ENCODE results near the gene PARP1.
"Not testable (repeated sequence)": the region's sequence is repeated elsewhere in the genome, so short reads cannot be mapped to it uniquely, and the experiment has no call there.

PARP1 gene

GRCh38 chr1:226436472-226436854, 28.6 kb upstream of the PARP1 start:
- no peak overlapping the region for H3K14ac ChIP-seq (ENCODE audit: low read length in 2 of 2)
- no peak overlapping the region for H2BK120ac ChIP-seq (ENCODE audit: low read depth, low read length)
- H2BK5ac ChIP-seq (ENCODE audit: low read depth, low read length, poor library complexity, severe bottlenecking), result no peak overlapping the region
- H3K9ac ChIP-seq (ENCODE audit: low read length), result no peak overlapping the region
- no peak overlapping the region for H2BK12ac ChIP-seq (ENCODE audit: low read length in 2 of 2)
- no peak overlapping the region for H3K23ac ChIP-seq (ENCODE audit: low read length in 2 of 2)
- no peaks in the 10 kb centered on the region for H3K36me3 ChIP-seq (ENCODE audit: control insufficient read depth in 1 of 2, insufficient read depth in 2 of 2, low read depth in 1 of 2, low read length in 2 of 2)
- no peaks in the 10 kb centered on the region for H3K79me1 ChIP-seq (replicated peaks; ENCODE audit: low read length, poor library complexity, severe bottlenecking)
- DNase-seq, result no peak
- H3K9me3 ChIP-seq (ENCODE audit: control insufficient read depth, low read length), result no peaks in the 10 kb centered on the region
- WGBS, result 77% methylated on average over 3 of the region's 3 CpGs
- H3K27ac ChIP-seq (ENCODE audit: low read length, poor library complexity, severe bottlenecking), result no peak overlapping the region
- H2BK15ac ChIP-seq (ENCODE audit: low read depth, poor library complexity, severe bottlenecking), result no peak overlapping the region
- peaks cover 23 to 53% of the 10 kb centered on the region in 2 experiments for H3K27me3 ChIP-seq (ENCODE audit: control insufficient read depth in 1 of 2, insufficient read depth in 1 of 2, low read length in 2 of 2)
- H3K4me1 ChIP-seq (ENCODE audit: control insufficient read depth, insufficient read depth, low read depth, low read length), result no peaks in the 10 kb centered on the region
- H3K4me2 ChIP-seq (ENCODE audit: low read length, poor library complexity, severe bottlenecking), result no peak overlapping the region
- no peak overlapping the region for H4K8ac ChIP-seq (ENCODE audit: low read length)
- H3K18ac ChIP-seq (ENCODE audit: low read depth in 1 of 2, low read length in 2 of 2), result no peak overlapping the region
- H4K91ac ChIP-seq (ENCODE audit: low read length), result no peak overlapping the region
- no peak overlapping the region for H3K4me3 ChIP-seq (ENCODE audit: insufficient read depth in 1 of 2, low read depth in 1 of 2, low read length in 2 of 2)
- no peak overlapping the region for H3K4ac ChIP-seq (ENCODE audit: low read depth in 1 of 2, low read length in 2 of 2)
- no peak overlapping the region for H2AK5ac ChIP-seq (ENCODE audit: low read length, severe bottlenecking)
- H2AFZ ChIP-seq (ENCODE audit: low read depth, low read length), result no peak overlapping the region

DNA sequence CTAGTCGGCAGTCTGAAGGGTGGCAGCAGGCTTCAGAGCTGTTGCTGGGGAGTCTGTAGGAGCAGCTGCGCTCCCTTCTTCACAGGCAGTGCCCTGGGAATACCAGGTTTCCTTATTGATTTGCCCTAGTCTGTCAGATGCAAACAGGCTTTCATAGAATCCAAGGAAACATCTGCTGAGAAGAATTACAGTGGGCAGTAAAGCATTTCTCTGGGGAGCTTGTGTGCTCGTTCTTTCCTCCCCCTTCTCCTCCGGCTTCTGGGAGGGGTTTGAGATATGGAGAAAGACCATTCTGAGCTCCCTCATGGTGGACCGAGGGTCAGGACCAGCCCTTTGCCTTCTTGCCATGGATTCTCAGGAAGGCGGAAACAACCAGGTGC, 25.4 kb upstream of the PARP1 start:
- H3K23ac ChIP-seq (ENCODE audit: low read length in 2 of 2), result no peak overlapping the region
- H3K9ac ChIP-seq (ENCODE audit: low read length), result no peak overlapping the region
- H3K14ac ChIP-seq (ENCODE audit: low read length in 2 of 2), result no peak overlapping the region
- peaks cover 19 to 57% of the 10 kb centered on the region in 2 experiments for H3K27me3 ChIP-seq (ENCODE audit: control insufficient read depth in 1 of 2, insufficient read depth in 1 of 2, low read length in 2 of 2)
- H2AK5ac ChIP-seq (ENCODE audit: low read length, severe bottlenecking), result no peak overlapping the region
- H3K27ac ChIP-seq (ENCODE audit: low read length, poor library complexity, severe bottlenecking), result no peak overlapping the region
- H3K4me1 ChIP-seq (ENCODE audit: control insufficient read depth, insufficient read depth, low read depth, low read length), result peaks cover 7% of the 10 kb centered on the region
- no peak overlapping the region for H3K4me2 ChIP-seq (ENCODE audit: low read length, poor library complexity, severe bottlenecking)
- H3K18ac ChIP-seq (ENCODE audit: low read depth in 1 of 2, low read length in 2 of 2), result no peak overlapping the region
- H2AFZ ChIP-seq (ENCODE audit: low read depth, low read length), result no peak overlapping the region
- H3K9me3 ChIP-seq (ENCODE audit: control insufficient read depth, low read length), result no peaks in the 10 kb centered on the region
- no peak overlapping the region for H3K4me3 ChIP-seq (ENCODE audit: insufficient read depth in 1 of 2, low read depth in 1 of 2, low read length in 2 of 2)
- no peak overlapping the region for H2BK120ac ChIP-seq (ENCODE audit: low read depth, low read length)
- DNase-seq, result no peak
- no peak overlapping the region for H2BK12ac ChIP-seq (ENCODE audit: low read length in 2 of 2)
- no peaks in the 10 kb centered on the region for H3K36me3 ChIP-seq (ENCODE audit: control insufficient read depth in 1 of 2, insufficient read depth in 2 of 2, low read depth in 1 of 2, low read length in 2 of 2)
- no peak overlapping the region for H3K4ac ChIP-seq (ENCODE audit: low read depth in 1 of 2, low read length in 2 of 2)
- no peak overlapping the region for H4K8ac ChIP-seq (ENCODE audit: low read length)
- no peaks in the 10 kb centered on the region for H3K79me1 ChIP-seq (replicated peaks; ENCODE audit: low read length, poor library complexity, severe bottlenecking)
- no peak overlapping the region for H2BK5ac ChIP-seq (ENCODE audit: low read depth, low read length, poor library complexity, severe bottlenecking)
- no peak overlapping the region for H2BK15ac ChIP-seq (ENCODE audit: low read depth, poor library complexity, severe bottlenecking)
- H4K91ac ChIP-seq (ENCODE audit: low read length), result no peak overlapping the region
- 81% methylated on average over 6 of the region's 6 CpGs for WGBS

DNA sequence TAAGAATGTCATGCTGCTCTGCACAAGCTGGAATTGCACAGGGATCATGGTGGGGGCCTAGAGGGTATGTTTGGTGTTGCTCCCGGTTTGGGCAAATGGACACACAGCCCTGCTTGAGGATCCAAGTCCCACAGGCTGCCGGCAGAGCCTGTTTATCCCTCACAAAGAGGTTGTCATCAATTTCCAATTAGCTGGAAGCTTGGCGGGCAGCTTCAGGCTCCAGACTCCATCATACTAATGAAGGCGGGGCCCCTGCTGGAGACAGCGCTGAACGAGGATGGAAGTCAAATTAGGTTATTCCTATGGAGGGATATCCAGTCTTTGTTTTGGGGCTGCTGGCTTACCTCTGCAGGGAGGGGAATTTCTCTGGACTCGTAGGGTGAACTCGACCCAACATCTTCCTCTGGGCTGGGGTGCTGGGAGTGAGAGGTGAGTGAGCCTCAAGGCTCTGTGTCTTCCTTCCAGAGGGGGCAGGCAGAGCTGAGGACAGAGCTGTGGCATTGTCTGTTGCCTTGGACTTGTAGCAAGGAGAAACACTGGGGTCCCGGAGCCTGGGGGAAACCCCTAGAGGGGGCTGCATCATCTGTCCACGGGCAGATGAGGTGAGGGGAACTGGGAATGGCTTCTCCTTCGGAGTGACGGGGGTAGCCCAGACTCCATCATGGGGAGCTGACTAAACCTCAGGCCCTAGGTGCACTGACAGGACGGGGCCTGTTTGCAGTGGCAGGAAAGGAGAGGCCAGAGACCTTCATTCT, 24.9 kb upstream of the PARP1 start:
- H3K23ac ChIP-seq (ENCODE audit: low read length in 2 of 2), result no peak overlapping the region
- no peak for DNase-seq
- H3K27me3 ChIP-seq (ENCODE audit: control insufficient read depth in 1 of 2, insufficient read depth in 1 of 2, low read length in 2 of 2), result peaks cover 19 to 58% of the 10 kb centered on the region in 2 experiments
- no peaks in the 10 kb centered on the region for H3K79me1 ChIP-seq (replicated peaks; ENCODE audit: low read length, poor library complexity, severe bottlenecking)
- H2BK5ac ChIP-seq (ENCODE audit: low read depth, low read length, poor library complexity, severe bottlenecking), result no peak overlapping the region
- no peak overlapping the region for H3K4me2 ChIP-seq (ENCODE audit: low read length, poor library complexity, severe bottlenecking)
- H3K4ac ChIP-seq (ENCODE audit: low read depth in 1 of 2, low read length in 2 of 2), result no peak overlapping the region
- H2BK12ac ChIP-seq (ENCODE audit: low read length in 2 of 2), result no peak overlapping the region
- H3K4me1 ChIP-seq (ENCODE audit: control insufficient read depth, insufficient read depth, low read depth, low read length), result peaks cover 8% of the 10 kb centered on the region
- H2BK120ac ChIP-seq (ENCODE audit: low read depth, low read length), result no peak overlapping the region
- H4K8ac ChIP-seq (ENCODE audit: low read length), result no peak overlapping the region
- H3K18ac ChIP-seq (ENCODE audit: low read depth in 1 of 2, low read length in 2 of 2), result no peak overlapping the region
- H3K27ac ChIP-seq (ENCODE audit: low read length, poor library complexity, severe bottlenecking), result no peak overlapping the region
- H3K14ac ChIP-seq (ENCODE audit: low read length in 2 of 2), result no peak overlapping the region
- WGBS, result 82% methylated on average over 13 of the region's 13 CpGs
- H3K4me3 ChIP-seq (ENCODE audit: insufficient read depth in 1 of 2, low read depth in 1 of 2, low read length in 2 of 2), result no peak overlapping the region
- H2BK15ac ChIP-seq (ENCODE audit: low read depth, poor library complexity, severe bottlenecking), result no peak overlapping the region
- no peak overlapping the region for H2AFZ ChIP-seq (ENCODE audit: low read depth, low read length)
- no peak overlapping the region for H4K91ac ChIP-seq (ENCODE audit: low read length)
- H3K36me3 ChIP-seq (ENCODE audit: control insufficient read depth in 1 of 2, insufficient read depth in 2 of 2, low read depth in 1 of 2, low read length in 2 of 2), result no peaks in the 10 kb centered on the region
- H3K9ac ChIP-seq (ENCODE audit: low read length), result no peak overlapping the region
- H3K9me3 ChIP-seq (ENCODE audit: control insufficient read depth, low read length), result no peaks in the 10 kb centered on the region
- no peak overlapping the region for H2AK5ac ChIP-seq (ENCODE audit: low read length, severe bottlenecking)

DNA sequence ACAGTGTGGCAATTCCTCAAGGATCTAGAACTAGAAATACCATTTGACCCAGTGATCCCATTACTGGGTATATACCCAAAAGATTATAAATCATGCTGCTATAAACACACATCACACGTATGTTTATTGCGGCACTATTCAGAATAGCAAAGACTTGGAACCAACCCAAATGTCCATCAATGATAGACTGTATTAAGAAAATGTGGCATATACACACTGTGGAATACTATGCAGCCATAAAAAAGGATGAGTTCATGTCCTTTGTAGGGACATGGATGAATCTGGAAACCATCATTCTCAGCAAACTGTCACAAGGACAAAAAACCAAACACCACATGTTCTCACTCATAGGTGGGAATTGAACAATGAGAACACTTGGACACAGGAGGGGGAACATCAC, 24.0 kb upstream of the PARP1 start:
- WGBS, result 94% methylated on average over 2 of the region's 2 CpGs
- not testable (repeated sequence) for H2AK5ac ChIP-seq (ENCODE audit: low read length, severe bottlenecking); H4K8ac ChIP-seq (ENCODE audit: low read length); H3K18ac ChIP-seq (ENCODE audit: low read depth in 1 of 2, low read length in 2 of 2); H3K4me2 ChIP-seq (ENCODE audit: low read length, poor library complexity, severe bottlenecking); H3K14ac ChIP-seq (ENCODE audit: low read length in 2 of 2); H3K27ac ChIP-seq (ENCODE audit: low read length, poor library complexity, severe bottlenecking); H3K9me3 ChIP-seq (ENCODE audit: control insufficient read depth, low read length); H3K36me3 ChIP-seq (ENCODE audit: control insufficient read depth in 1 of 2, insufficient read depth in 2 of 2, low read depth in 1 of 2, low read length in 2 of 2); H2BK12ac ChIP-seq (ENCODE audit: low read length in 2 of 2); H3K4me1 ChIP-seq (ENCODE audit: control insufficient read depth, insufficient read depth, low read depth, low read length); H2BK120ac ChIP-seq (ENCODE audit: low read depth, low read length); DNase-seq; H2BK15ac ChIP-seq (ENCODE audit: low read depth, poor library complexity, severe bottlenecking); H3K4ac ChIP-seq (ENCODE audit: low read depth in 1 of 2, low read length in 2 of 2); H2BK5ac ChIP-seq (ENCODE audit: low read depth, low read length, poor library complexity, severe bottlenecking); H3K79me1 ChIP-seq (replicated peaks; ENCODE audit: low read length, poor library complexity, severe bottlenecking); H3K23ac ChIP-seq (ENCODE audit: low read length in 2 of 2); H3K4me3 ChIP-seq (ENCODE audit: insufficient read depth in 1 of 2, low read depth in 1 of 2, low read length in 2 of 2); H3K9ac ChIP-seq (ENCODE audit: low read length); H2AFZ ChIP-seq (ENCODE audit: low read depth, low read length); H4K91ac ChIP-seq (ENCODE audit: low read length)
- H3K27me3 ChIP-seq (ENCODE audit: control insufficient read depth in 1 of 2, insufficient read depth in 1 of 2, low read length in 2 of 2), result peaks cover 16 to 53% of the 10 kb centered on the region in 2 experiments

Measured in mesenchymal stem cell (in vitro differentiated cells and primary cell).